Testis (tissue), 2 donors: ENCODE measurements around the gene SAMD4B.

Experiments
- POLR2A ChIP-seq: fragments of 450-650 bp; IDR thresholded peaks from one replicate; pipeline ENCODE4 v1.6.1; 2017; ENCODE audit warnings: antibody characterized with exemption, mild to moderate bottlenecking, moderate library complexity
- TF ChIP-seq, protein P1 (sequence below), 3 experiments: fragments of 450-650 bp in 2 of 3; fragments of 200-600 bp in 1 of 3; sonication (generic) in 1 of 3; IDR thresholded peaks; one replicate each; pipeline ENCODE4 v1.5.1; 2016 to 2019; ENCODE audit warnings: antibody characterized with exemption in 3 of 3, mild to moderate bottlenecking in 2 of 3, moderate library complexity in 1 of 3

DNA sequence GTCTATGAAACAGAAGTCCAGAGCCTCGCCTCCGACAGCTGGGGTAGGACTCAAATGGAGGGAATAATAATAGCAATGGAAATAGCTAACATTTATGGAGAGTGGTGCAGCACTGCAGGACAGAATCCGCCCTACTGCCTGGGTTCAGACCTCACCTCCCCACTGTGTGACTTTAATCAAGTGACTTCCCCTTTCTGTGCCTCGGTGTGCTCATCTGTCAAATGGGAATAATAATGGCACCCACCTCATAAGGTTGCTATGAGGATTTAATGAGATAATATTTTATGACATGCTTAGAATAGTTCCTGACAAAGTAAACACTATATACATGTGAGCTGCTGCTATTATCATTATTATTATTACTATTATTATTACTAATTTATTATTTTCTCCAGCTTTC lies 24.7 kb upstream of the SAMD4B start:
- TF ChIP-seq, protein P1, sequence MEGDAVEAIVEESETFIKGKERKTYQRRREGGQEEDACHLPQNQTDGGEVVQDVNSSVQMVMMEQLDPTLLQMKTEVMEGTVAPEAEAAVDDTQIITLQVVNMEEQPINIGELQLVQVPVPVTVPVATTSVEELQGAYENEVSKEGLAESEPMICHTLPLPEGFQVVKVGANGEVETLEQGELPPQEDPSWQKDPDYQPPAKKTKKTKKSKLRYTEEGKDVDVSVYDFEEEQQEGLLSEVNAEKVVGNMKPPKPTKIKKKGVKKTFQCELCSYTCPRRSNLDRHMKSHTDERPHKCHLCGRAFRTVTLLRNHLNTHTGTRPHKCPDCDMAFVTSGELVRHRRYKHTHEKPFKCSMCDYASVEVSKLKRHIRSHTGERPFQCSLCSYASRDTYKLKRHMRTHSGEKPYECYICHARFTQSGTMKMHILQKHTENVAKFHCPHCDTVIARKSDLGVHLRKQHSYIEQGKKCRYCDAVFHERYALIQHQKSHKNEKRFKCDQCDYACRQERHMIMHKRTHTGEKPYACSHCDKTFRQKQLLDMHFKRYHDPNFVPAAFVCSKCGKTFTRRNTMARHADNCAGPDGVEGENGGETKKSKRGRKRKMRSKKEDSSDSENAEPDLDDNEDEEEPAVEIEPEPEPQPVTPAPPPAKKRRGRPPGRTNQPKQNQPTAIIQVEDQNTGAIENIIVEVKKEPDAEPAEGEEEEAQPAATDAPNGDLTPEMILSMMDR (IDR thresholded peaks at IDR 0.05), result no peak
- no peak for TF ChIP-seq POLR2A
